Esophagus muscularis mucosa (tissue), 4 donors: ENCODE measurements around the gene OR4D1. TPM values are rescaled to one million over a fixed set of nuclear protein-coding genes. Genes with fewer than 3 reads are reported as not detected.

Experiments
- DNase-seq: peaks from one replicate; pipeline ENCODE4 v3.0.0-alpha.2; 2017; ENCODE audit errors: extremely low spot score
- H3K27ac ChIP-seq, 4 donors: fragments of 200-600 bp; sonication (generic); replicated peaks in 1 of 4; 1 replicate in 3 of 4; 2 replicates in 1 of 4; pipeline ENCODE4 v1.5.1; 2016 to 2019; ENCODE audit warnings: mild to moderate bottlenecking in 1 of 4
- H3K27me3 ChIP-seq, 4 donors: fragments of 200-600 bp; sonication (generic); one replicate each; pipeline versions ENCODE4 v1.5.1 to v1.6.0; 2016 to 2019
- H3K36me3 ChIP-seq, 4 donors: fragments of 200-600 bp; sonication (generic); one replicate each; pipeline ENCODE4 v1.5.1; 2016 to 2019
- H3K4me1 ChIP-seq, 4 donors: fragments of 200-600 bp; sonication (generic); one replicate each; pipeline ENCODE4 v1.5.1; 2016 to 2019
- H3K4me3 ChIP-seq, 4 donors: fragments of 200-600 bp; sonication (generic); 1 replicate in 2 of 4; 2 replicates in 2 of 4; pipeline ENCODE4 v1.5.1; 2016 to 2019; ENCODE audit warnings: mild to moderate bottlenecking in 4 of 4, moderate library complexity in 1 of 4
- H3K9me3 ChIP-seq, 4 donors: fragments of 200-600 bp; sonication (generic); 1 replicate in 3 of 4; 2 replicates in 1 of 4; pipeline ENCODE4 v1.5.1; 2016 to 2019
- EP300 ChIP-seq: sonication (generic); formaldehyde crosslinking; IDR thresholded peaks from one replicate; pipeline ENCODE4 v1.6.1; 2017; ENCODE audit warnings: antibody characterized with exemption
- POLR2A ChIP-seq: fragments of 450-650 bp; IDR thresholded peaks from one replicate; pipeline ENCODE4 v1.6.1; 2017; ENCODE audit warnings: antibody characterized with exemption, moderate library complexity, mild to moderate bottlenecking, low read depth
- POLR2AphosphoS5 ChIP-seq, 2 donors: sonication (generic); formaldehyde crosslinking; IDR thresholded peaks; one replicate each; pipeline ENCODE4 v1.6.1; 2017; ENCODE audit warnings: antibody characterized with exemption in 2 of 2
- WGBS: methylation state at CpG from one replicate; pipeline ENCODE4 v1.1.5; 2018; 5-methylcytosine and 5-hydroxymethylcytosine counted together
- intact Hi-C: fragments of 100-400 bp; cut with DNase I; formaldehyde crosslinking; loops from one replicate; pipeline ENCODE4 v1.15.1; 2023
- total RNA-seq, 4 donors: library from RNA; depleted of rRNA; stranded (reverse); fragments of >200 nt; gene quantifications; one replicate each; pipeline versions ENCODE4 v1.1.0 to v1.2.1, GENCODE V29; 2016
- TF ChIP-seq, protein P1 (sequence below), 3 experiments: fragments of 200-600 bp in 2 of 3; fragments of 450-650 bp in 1 of 3; sonication (generic) in 2 of 3; IDR thresholded peaks; one replicate each; pipeline ENCODE4 v1.5.1; 2017 to 2019; ENCODE audit warnings: antibody characterized with exemption in 3 of 3, mild to moderate bottlenecking in 2 of 3, moderate library complexity in 1 of 3

Gene OR4D1
- total RNA-seq, 4 donors from 2014 or later: not detected

DNA sequence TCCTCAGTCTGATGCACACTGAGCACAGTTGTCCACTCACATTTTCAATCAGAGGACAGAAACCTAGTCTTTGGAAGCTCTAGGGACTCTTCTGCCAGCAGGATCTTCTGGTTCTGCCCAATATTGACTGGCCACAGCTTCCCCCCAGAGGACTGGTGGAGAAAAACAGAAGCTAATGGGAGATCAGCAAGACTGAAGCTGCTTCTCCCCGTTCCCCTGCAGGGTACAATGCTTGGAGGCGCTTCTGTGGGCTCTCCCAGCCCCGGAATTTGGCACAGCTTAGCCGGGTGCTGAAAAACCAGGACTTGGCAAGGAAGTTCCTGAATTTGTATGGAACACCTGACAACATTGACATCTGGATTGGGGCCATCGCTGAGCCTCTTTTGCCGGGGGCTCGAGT lies 54.7 kb downstream of the OR4D1 start:
- Histone ChIP-seq H3K27ac (no peak overlapping the region), H3K27me3 (peaks cover 0 to 25% (median 0%) of the 10 kb centered on the region in 4 donors), H3K36me3 (peaks cover 11 to 33% (median 27%) of the 10 kb centered on the region in 4 donors), H3K9me3 (no peaks in the 10 kb centered on the region), H3K4me3 (no peak overlapping the region), H3K4me1 (no peaks in the 10 kb centered on the region)
- no peak for TF ChIP-seq POLR2AphosphoS5 (IDR thresholded peaks at IDR 0.05)
- TF ChIP-seq, protein P1, sequence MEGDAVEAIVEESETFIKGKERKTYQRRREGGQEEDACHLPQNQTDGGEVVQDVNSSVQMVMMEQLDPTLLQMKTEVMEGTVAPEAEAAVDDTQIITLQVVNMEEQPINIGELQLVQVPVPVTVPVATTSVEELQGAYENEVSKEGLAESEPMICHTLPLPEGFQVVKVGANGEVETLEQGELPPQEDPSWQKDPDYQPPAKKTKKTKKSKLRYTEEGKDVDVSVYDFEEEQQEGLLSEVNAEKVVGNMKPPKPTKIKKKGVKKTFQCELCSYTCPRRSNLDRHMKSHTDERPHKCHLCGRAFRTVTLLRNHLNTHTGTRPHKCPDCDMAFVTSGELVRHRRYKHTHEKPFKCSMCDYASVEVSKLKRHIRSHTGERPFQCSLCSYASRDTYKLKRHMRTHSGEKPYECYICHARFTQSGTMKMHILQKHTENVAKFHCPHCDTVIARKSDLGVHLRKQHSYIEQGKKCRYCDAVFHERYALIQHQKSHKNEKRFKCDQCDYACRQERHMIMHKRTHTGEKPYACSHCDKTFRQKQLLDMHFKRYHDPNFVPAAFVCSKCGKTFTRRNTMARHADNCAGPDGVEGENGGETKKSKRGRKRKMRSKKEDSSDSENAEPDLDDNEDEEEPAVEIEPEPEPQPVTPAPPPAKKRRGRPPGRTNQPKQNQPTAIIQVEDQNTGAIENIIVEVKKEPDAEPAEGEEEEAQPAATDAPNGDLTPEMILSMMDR (IDR thresholded peaks at IDR 0.05): no peak
- no peak for TF ChIP-seq EP300
- no peak for TF ChIP-seq POLR2A
- WGBS: 71% methylated on average over 4 of the region's 7 CpGs
- intact Hi-C loops: no loop called here
- no peak for DNase-seq

DNA sequence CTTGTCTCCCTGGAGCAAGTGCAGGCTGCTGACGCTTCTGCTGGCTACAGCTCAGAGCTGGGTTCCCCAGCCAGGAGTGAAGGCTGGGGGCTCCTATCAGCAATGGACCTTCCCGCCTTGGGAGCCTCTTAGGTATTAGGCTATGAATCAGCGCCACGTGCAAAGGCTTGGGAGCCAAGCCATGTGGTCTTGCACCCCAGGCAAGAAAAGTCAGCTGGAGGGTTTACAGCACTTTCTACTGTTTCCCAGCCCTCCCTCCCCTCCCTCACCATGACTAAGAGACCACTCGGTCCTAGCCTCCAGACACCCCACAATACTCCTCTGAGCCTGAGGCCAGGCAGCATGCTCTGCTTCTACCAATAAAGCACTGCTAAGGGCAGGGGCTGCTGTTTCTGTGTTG lies 56.6 kb downstream of the OR4D1 start:
- intact Hi-C loops: no loop called here
- Histone ChIP-seq H3K27ac (no peak overlapping the region), H3K36me3 (peaks cover 17 to 51% (median 43%) of the 10 kb centered on the region in 4 donors), H3K9me3 (no peaks in the 10 kb centered on the region), H3K4me1 (no peaks in the 10 kb centered on the region), H3K4me3 (no peak overlapping the region), H3K27me3 (peaks cover 0 to 6% (median 0%) of the 10 kb centered on the region in 4 donors)
- WGBS: 93% methylated on average over 2 of the region's 5 CpGs
- no peak for DNase-seq
- TF ChIP-seq POLR2AphosphoS5 (IDR thresholded peaks at IDR 0.05): no peak
- no peak for TF ChIP-seq POLR2A

DNA sequence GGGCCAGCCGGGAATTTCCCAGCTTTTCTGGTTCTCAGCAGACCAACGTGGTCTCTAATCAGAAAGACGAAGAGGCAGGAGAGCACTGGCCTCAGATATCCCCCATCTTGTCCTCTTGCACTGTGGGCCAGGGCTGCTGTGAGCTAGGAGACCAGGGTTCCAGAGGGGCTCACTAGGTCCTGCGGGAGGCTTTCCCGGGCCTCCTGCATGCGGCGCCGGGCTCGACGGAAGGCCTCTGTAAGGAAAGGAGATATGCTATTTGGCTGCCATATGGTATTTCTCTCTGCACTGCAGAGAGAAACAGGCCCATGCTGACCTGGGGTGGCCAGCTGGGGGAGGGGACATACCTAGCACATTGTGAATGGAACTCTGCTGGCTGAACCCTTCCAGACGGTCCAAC lies 57.8 kb downstream of the OR4D1 start:
- TF ChIP-seq POLR2AphosphoS5 (IDR thresholded peaks at IDR 0.05) (no peak), POLR2A (no peak), EP300 (no peak)
- TF ChIP-seq, protein P1 (IDR thresholded peaks at IDR 0.05): no peak
- WGBS: 95% methylated on average over 10 of the region's 11 CpGs
- Histone ChIP-seq H3K36me3 (peaks cover 20 to 62% (median 54%) of the 10 kb centered on the region in 4 donors), H3K9me3 (no peaks in the 10 kb centered on the region), H3K4me1 (no peaks in the 10 kb centered on the region), H3K27me3 (no peaks in the 10 kb centered on the region), H3K27ac (no peak overlapping the region), H3K4me3 (no peak overlapping the region)
- intact Hi-C loops: no loop called here
- DNase-seq: no peak

DNA sequence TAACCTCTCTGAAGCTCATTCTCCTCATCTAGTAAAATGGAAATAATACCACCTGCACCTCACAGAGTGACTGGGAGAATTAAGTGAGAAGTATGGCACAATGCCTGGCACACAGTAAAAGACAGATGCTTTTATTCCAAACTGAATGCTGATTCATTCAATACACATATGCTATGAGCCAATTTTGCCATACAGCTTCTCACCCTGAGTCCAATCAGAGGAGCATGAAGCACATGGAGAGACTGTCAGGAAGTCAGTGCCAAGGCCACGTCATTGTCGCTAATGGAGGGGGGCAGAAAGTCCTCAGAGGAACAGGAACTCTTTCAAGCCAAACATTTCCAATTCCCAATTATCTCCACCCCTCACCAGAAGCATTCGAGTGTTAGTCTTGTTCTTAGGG lies 59.3 kb downstream of the OR4D1 start:
- Histone ChIP-seq H3K4me3 (no peak overlapping the region), H3K9me3 (no peaks in the 10 kb centered on the region), H3K36me3 (peaks cover 30 to 78% (median 68%) of the 10 kb centered on the region in 4 donors), H3K27ac (no peak overlapping the region), H3K27me3 (no peaks in the 10 kb centered on the region), H3K4me1 (no peaks in the 10 kb centered on the region)
- intact Hi-C loops: no loop called here
- 87% methylated on average over 3 of the region's 3 CpGs for WGBS
- DNase-seq: no peak
- TF ChIP-seq POLR2AphosphoS5 (IDR thresholded peaks at IDR 0.05): no peak
- TF ChIP-seq POLR2A: no peak
- TF ChIP-seq EP300: no peak
- TF ChIP-seq, protein P1 (IDR thresholded peaks at IDR 0.05): no peak

DNA sequence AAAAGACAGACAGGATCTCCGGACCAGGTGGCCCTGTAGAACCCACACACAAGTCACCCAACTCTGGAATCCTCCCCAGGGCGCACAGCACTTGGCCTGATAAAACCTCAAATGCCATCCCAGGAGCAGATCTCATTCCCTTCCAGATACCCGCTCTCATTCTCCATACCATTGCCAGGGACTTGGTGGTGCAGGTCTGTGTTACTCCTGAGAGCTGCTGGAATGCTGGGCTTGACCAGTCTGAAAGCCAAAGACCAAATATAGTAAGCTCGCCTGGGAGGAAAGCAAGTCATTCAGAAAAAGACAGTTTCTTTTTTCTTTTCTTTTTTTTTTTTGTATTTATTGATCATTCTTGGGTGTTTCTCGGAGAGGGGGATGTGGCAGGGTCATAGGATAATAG lies 60.2 kb downstream of the OR4D1 start:
- no peaks in the 10 kb centered on the region for H3K4me1 ChIP-seq
- WGBS: 90% methylated on average over 5 of the region's 5 CpGs
- no peak for TF ChIP-seq POLR2A
- no peak for TF ChIP-seq POLR2AphosphoS5 (IDR thresholded peaks at IDR 0.05)
- TF ChIP-seq, protein P1 (IDR thresholded peaks at IDR 0.05): no peak
- no peak for TF ChIP-seq EP300
- H3K27ac ChIP-seq: no peak overlapping the region
- H3K9me3 ChIP-seq: no peaks in the 10 kb centered on the region
- H3K36me3 ChIP-seq: peaks cover 38 to 87% (median 77%) of the 10 kb centered on the region in 4 donors
- no peak for DNase-seq
- intact Hi-C loops: no loop called here
- no peaks in the 10 kb centered on the region for H3K27me3 ChIP-seq
- no peak overlapping the region for H3K4me3 ChIP-seq

Other genes with a start within 250 kb of the OR4D1 start
- 10 to 100 TPM; 30.3 to 72.2 (median 51.2) TPM for gene CUEDC1, start 193.0 kb upstream of the OR4D1 start, total RNA-seq
- 100 to 1,000 TPM in 3 of 4 donors, 10 to 100 TPM in 1; 98.9 to 154 (median 121) TPM for gene VEZF1, start 160.1 kb upstream of the OR4D1 start, total RNA-seq
- 100 to 1,000 TPM; 136 to 185 (median 156) TPM for gene SRSF1, start 141.1 kb upstream of the OR4D1 start, total RNA-seq
- gene DYNLL2, start 65.0 kb upstream of the OR4D1 start, total RNA-seq: 10 to 100 TPM; 22.2 to 37.0 (median 36.3) TPM
- not detected for gene OR4D2, start 18.6 kb downstream of the OR4D1 start, total RNA-seq
- gene EPX, start 44.3 kb downstream of the OR4D1 start, total RNA-seq: not detected
- gene MKS1, start 70.9 kb downstream of the OR4D1 start, total RNA-seq: 10 to 100 TPM in 1 of 4 donors, 1 to 10 TPM in 3; 6.2 to 12.5 (median 6.9) TPM
- gene LPO, start 90.2 kb downstream of the OR4D1 start, total RNA-seq: not detected
- gene MPO, start 132.6 kb downstream of the OR4D1 start, total RNA-seq: under 1 TPM in 2 of 4 donors, not detected in 2; 0.23 to 0.66 TPM
- gene TSPOAP1, start 180.4 kb downstream of the OR4D1 start, total RNA-seq: 10 to 100 TPM in 3 of 4 donors, 1 to 10 TPM in 1; 10.0 to 19.0 (median 16.0) TPM
- 10 to 100 TPM; 35.3 to 59.6 (median 47.0) TPM for gene SUPT4H1, start 203.8 kb downstream of the OR4D1 start, total RNA-seq